Measurements from ENCODE around the gene LGALS1.

Gene LGALS1

DNA sequence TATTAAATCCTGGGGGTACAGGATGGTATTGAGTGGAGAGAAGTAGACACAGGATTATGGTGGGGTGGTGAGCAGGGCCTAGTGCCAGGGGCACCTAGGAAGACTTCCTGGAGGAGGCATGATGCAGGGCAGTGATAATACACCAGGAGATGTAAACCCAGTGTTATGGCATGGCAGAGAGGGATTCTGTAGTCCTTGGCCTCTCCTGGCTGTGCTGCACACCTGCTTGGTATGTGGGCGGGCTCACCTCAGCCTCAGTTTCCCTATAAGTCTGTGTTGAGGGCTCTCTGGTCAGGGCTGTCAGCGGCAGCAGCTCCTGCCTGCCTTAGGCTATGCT, 14.8 kb upstream of the LGALS1 start:
- TF ChIP-seq PAX5 (IDR thresholded peaks at IDR 0.05; ENCODE audit: insufficient read depth, low read length, severe bottlenecking) = no peak
- no peak for TF ChIP-seq POLR2A (IDR thresholded peaks at IDR 0.05; ENCODE audit: low read depth, low read length)
- no peak for TF ChIP-seq TAF1 (IDR thresholded peaks at IDR 0.05; ENCODE audit: low read depth, low read length)
- no peak for TF ChIP-seq SPI1 (IDR thresholded peaks at IDR 0.05; ENCODE audit: low read depth, low read length)
- no peak for TF ChIP-seq POU2F2 (IDR thresholded peaks at IDR 0.05; ENCODE audit: low read depth, low read length)
- no peak for TF ChIP-seq POLR2AphosphoS5 (IDR thresholded peaks at IDR 0.05; ENCODE audit: low read depth, low read length)
- DNase-seq (ENCODE audit: insufficient read length, low spot score) (no peak), FAIRE-seq (no peak)

- DNase-seq (ENCODE audit: insufficient read length, low spot score) (no peak), FAIRE-seq (peak; percentile 61)
- TF ChIP-seq POU2F2 (IDR thresholded peaks at IDR 0.05; ENCODE audit: low read depth, low read length) (no peak), TAF1 (IDR thresholded peaks at IDR 0.05; ENCODE audit: low read depth, low read length) (no peak), PAX5 (IDR thresholded peaks at IDR 0.05; ENCODE audit: insufficient read depth, low read length, severe bottlenecking) (no peak), POLR2AphosphoS5 (IDR thresholded peaks at IDR 0.05; ENCODE audit: low read depth, low read length) (no peak), SPI1 (IDR thresholded peaks at IDR 0.05; ENCODE audit: low read depth, low read length) (no peak), POLR2A (IDR thresholded peaks at IDR 0.05; ENCODE audit: low read depth, low read length) (no peak)
Observed at GRCh38 chr22:37661160-37661924, 14.1 kb upstream of the LGALS1 start.

DNA sequence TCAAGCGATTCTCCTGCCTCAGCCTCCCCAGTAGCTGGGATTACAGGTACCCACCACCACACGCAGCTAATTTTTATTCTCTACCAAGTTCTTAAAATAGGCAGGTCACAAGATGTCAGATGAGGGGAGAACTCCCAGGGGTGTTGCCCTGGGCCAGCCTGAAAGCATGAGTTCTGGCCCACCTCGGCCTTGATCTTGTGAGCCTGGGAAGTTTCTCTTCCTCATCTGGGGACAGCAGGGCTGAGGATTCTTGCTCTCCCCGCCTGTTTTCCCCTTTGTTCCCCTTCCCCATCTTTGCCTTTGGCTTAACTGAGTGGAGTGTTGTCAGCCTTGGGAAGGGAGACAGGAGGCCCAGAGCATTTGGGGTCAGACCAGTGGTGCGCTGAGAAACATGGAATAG, 13.4 kb upstream of the LGALS1 start:
- FAIRE-seq (no peak), DNase-seq (ENCODE audit: insufficient read length, low spot score) (no peak)
- TF ChIP-seq SPI1 (IDR thresholded peaks at IDR 0.05; ENCODE audit: low read depth, low read length) = peak; percentile 47; the same call in 1 of the 2 replicates
- TF ChIP-seq TAF1 (IDR thresholded peaks at IDR 0.05; ENCODE audit: low read depth, low read length) = no peak

DNA sequence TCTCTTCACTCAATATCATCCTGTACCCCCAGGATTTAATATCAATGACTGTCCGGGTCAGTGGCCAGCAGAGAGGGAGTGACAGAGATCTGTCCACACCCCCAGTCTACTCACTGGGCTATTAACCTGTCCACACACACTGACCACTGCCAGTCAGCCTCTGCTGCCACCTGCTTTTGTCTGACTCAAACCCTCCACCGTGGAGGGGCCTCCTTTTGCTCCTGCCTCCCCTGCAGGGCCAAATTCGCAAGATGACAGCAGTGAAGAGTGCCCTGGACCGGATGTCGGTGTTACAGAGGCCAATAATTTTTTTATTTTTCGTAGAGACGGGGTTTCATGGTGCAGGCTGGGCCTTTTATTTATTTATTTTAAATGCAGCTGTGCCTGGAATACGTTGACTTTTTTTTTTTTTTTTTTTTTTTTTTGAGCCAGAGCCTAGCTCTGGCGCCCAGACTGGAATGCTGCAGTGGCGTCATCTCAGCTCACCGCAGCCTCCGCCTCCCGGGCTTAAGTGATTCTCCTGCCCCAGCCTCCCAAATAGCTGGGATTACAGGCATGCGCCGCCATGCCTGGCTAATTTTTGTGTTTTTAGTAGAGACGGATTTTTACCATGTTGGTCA, 11.8 kb upstream of the LGALS1 start:
- DNase-seq (ENCODE audit: insufficient read length, low spot score) (no peak), FAIRE-seq (no peak)
- TF ChIP-seq SPI1 (IDR thresholded peaks at IDR 0.05; ENCODE audit: low read depth, low read length) (no peak), PAX5 (IDR thresholded peaks at IDR 0.05; ENCODE audit: insufficient read depth, low read length, severe bottlenecking) (no peak), POLR2AphosphoS5 (IDR thresholded peaks at IDR 0.05; ENCODE audit: low read depth, low read length) (no peak), TAF1 (IDR thresholded peaks at IDR 0.05; ENCODE audit: low read depth, low read length) (no peak), POU2F2 (IDR thresholded peaks at IDR 0.05; ENCODE audit: low read depth, low read length) (no peak), POLR2A (IDR thresholded peaks at IDR 0.05; ENCODE audit: low read depth, low read length) (no peak)

DNA sequence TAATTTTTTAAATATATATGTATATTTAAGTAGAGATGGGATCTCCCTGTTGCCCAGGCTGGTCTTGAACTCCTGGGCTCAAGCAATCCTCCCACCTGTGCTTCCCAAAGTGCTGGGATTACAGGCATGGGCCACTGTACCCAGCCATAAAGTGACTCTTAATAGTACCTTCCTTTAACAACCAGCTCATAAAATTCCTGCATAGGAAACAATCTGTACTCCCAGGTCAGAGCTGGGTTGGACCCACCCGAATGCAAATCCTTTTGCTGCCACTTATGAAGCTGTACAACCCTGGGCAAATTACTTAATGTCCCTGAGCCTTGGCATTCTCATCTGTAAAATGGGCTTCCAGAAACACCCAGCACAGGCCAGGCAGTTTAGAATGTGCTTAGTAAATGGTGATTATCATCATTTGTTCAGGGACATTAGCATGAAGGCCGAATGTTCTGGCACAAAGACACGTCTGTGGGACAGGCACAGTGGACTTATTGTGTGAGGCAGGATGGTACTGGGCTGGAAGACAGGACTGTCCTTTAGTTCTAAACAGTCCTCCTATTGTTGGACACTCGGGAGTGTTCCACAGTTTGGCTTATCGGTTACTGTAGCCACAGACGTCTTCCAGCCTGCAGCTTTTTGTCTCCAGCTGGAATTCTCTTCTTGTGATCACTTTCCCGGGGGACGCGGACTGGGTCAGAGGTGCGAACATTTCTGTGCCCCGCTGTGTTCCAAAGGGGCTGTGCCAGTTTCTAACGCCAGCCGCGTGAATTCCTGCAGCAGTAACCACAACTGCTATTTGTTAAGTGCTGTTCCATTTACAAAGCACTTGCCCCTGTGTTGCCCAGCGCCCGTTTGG, 11.0 kb upstream of the LGALS1 start:
- DNase-seq (ENCODE audit: insufficient read length, low spot score) (no peak), FAIRE-seq (no peak)
- TF ChIP-seq SPI1 (IDR thresholded peaks at IDR 0.05; ENCODE audit: low read depth, low read length) = no peak
- TF ChIP-seq POLR2AphosphoS5 (IDR thresholded peaks at IDR 0.05; ENCODE audit: low read depth, low read length) = no peak
- no peak for TF ChIP-seq TAF1 (IDR thresholded peaks at IDR 0.05; ENCODE audit: low read depth, low read length)
- no peak for TF ChIP-seq POU2F2 (IDR thresholded peaks at IDR 0.05; ENCODE audit: low read depth, low read length)

- TF ChIP-seq PAX5 (IDR thresholded peaks at IDR 0.05; ENCODE audit: insufficient read depth, low read length, severe bottlenecking) (no peak), POLR2AphosphoS5 (IDR thresholded peaks at IDR 0.05; ENCODE audit: low read depth, low read length) (no peak), TAF1 (IDR thresholded peaks at IDR 0.05; ENCODE audit: low read depth, low read length) (no peak), POLR2A (IDR thresholded peaks at IDR 0.05; ENCODE audit: low read depth, low read length) (no peak), SPI1 (IDR thresholded peaks at IDR 0.05; ENCODE audit: low read depth, low read length) (no peak), POU2F2 (IDR thresholded peaks at IDR 0.05; ENCODE audit: low read depth, low read length) (no peak)
- no peak for DNase-seq (ENCODE audit: insufficient read length, low spot score)
- no peak for FAIRE-seq
Observed at GRCh38 chr22:37665487-37665886, 9.9 kb upstream of the LGALS1 start.

GRCh38 chr22:37669586-37669985, 5.8 kb upstream of the LGALS1 start:
- TF ChIP-seq POLR2AphosphoS5 (IDR thresholded peaks at IDR 0.05; ENCODE audit: low read depth, low read length) = no peak
- TF ChIP-seq TAF1 (IDR thresholded peaks at IDR 0.05; ENCODE audit: low read depth, low read length) = no peak
- TF ChIP-seq POU2F2 (IDR thresholded peaks at IDR 0.05; ENCODE audit: low read depth, low read length) = no peak
- no peak for TF ChIP-seq PAX5 (IDR thresholded peaks at IDR 0.05; ENCODE audit: insufficient read depth, low read length, severe bottlenecking)
- no peak for TF ChIP-seq SPI1 (IDR thresholded peaks at IDR 0.05; ENCODE audit: low read depth, low read length)
- no peak for TF ChIP-seq POLR2A (IDR thresholded peaks at IDR 0.05; ENCODE audit: low read depth, low read length)
- DNase-seq (ENCODE audit: insufficient read length, low spot score) (no peak), FAIRE-seq (no peak)

DNA sequence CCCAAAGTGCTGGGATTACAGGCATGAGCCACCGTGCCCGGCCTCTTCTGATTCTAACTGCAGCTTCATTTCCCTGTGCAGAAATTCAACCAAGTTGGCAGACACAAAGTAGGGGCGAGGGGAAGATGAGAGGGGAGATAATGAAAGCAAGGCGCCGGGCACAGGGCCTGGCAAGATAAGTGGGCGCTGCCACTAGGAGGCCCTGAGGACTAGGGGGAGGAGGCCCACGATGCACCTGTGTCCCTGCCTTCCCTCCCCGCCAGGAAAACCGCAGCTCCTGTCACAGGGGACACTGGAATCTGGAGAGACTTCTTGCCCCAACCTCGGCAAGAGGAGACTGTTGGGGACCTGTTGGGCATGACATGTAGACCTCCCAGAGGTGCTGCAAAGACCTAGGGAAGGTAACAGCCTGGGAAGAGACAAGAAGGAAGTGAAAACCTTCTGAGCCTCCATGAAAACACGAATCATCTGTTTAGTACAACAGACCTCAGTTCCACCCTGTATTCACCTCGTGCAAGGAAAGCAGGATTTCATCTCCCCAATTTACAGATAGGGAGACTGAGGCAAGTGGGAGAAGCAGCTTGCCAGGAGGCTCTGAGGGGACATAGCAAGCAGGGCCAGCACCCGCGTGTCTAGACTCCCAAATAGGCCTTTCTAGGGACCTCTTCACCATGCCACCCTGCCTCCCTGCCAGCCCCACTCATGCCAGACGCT, 3.1 kb upstream of the LGALS1 start:
- FAIRE-seq (peak; percentile 51), DNase-seq (ENCODE audit: insufficient read length, low spot score) (no peak)
- TF ChIP-seq POLR2A (IDR thresholded peaks at IDR 0.05; ENCODE audit: low read depth, low read length) (no peak), SPI1 (IDR thresholded peaks at IDR 0.05; ENCODE audit: low read depth, low read length) (peak; percentile 74), POLR2AphosphoS5 (IDR thresholded peaks at IDR 0.05; ENCODE audit: low read depth, low read length) (no peak), POU2F2 (IDR thresholded peaks at IDR 0.05; ENCODE audit: low read depth, low read length) (no peak)

GRCh38 chr22:37672920-37673455, 2.4 kb upstream of the LGALS1 start:
- FAIRE-seq (no peak), DNase-seq (ENCODE audit: insufficient read length, low spot score) (no peak)
- TF ChIP-seq POLR2A (IDR thresholded peaks at IDR 0.05; ENCODE audit: low read depth, low read length) = no peak
- no peak for TF ChIP-seq TAF1 (IDR thresholded peaks at IDR 0.05; ENCODE audit: low read depth, low read length)
- no peak for TF ChIP-seq POU2F2 (IDR thresholded peaks at IDR 0.05; ENCODE audit: low read depth, low read length)
- TF ChIP-seq POLR2AphosphoS5 (IDR thresholded peaks at IDR 0.05; ENCODE audit: low read depth, low read length) = no peak
- TF ChIP-seq PAX5 (IDR thresholded peaks at IDR 0.05; ENCODE audit: insufficient read depth, low read length, severe bottlenecking) = no peak
- TF ChIP-seq SPI1 (IDR thresholded peaks at IDR 0.05; ENCODE audit: low read depth, low read length) = no peak
